H9 (cell line): ENCODE results near the gene TMEM244. TPM values are rescaled to one million over a fixed set of nuclear protein-coding genes. Genes with fewer than 3 reads are reported as not detected.

ENCODE experiments used
- DNase-seq: peaks from one replicate; pipeline ENCODE4 v3.0.0-alpha.2; 2017
- H2AFZ ChIP-seq: one replicate; pipeline ENCODE4 v1.6.1; 2013; ENCODE audit warnings: mild to moderate bottlenecking, low read length, control low read depth, moderate library complexity
- H2AK5ac ChIP-seq: 2 replicates; pipeline ENCODE4 v1.6.1; 2013; ENCODE audit warnings: low read length, control low read depth, mixed read lengths; ENCODE audit not compliant: insufficient read length
- H2BK120ac ChIP-seq: one replicate; pipeline ENCODE4 v1.6.1; 2013; ENCODE audit warnings: low read depth, mild to moderate bottlenecking, low read length, control low read depth, inconsistent platforms; ENCODE audit not compliant: poor library complexity, severe bottlenecking
- H2BK12ac ChIP-seq: 2 replicates; pipeline ENCODE4 v1.6.1; 2013; ENCODE audit warnings: low read length, control low read depth, mixed read lengths, low read depth; ENCODE audit not compliant: insufficient read length
- H2BK15ac ChIP-seq: 2 replicates; pipeline ENCODE4 v1.6.1; 2013; ENCODE audit warnings: low read depth, low read length, control low read depth
- H2BK20ac ChIP-seq: one replicate; pipeline ENCODE4 v1.6.1; 2013; ENCODE audit warnings: low read depth, mild to moderate bottlenecking, low read length, control low read depth, inconsistent platforms; ENCODE audit not compliant: poor library complexity, severe bottlenecking
- H2BK5ac ChIP-seq: 2 replicates; pipeline ENCODE4 v1.6.1; 2013; ENCODE audit warnings: low read length, control low read depth, mixed read lengths; ENCODE audit not compliant: insufficient read length
- H3K14ac ChIP-seq: 2 replicates; pipeline ENCODE4 v1.6.1; 2013; ENCODE audit warnings: low read length, control low read depth; ENCODE audit not compliant: insufficient read depth
- H3K18ac ChIP-seq: 2 replicates; pipeline ENCODE4 v1.6.1; 2013; ENCODE audit warnings: low read depth, mild to moderate bottlenecking, mixed read lengths, low read length, control low read depth; ENCODE audit not compliant: insufficient read length
- H3K23ac ChIP-seq: 2 replicates; pipeline ENCODE4 v1.6.1; 2013; ENCODE audit warnings: low read length, control low read depth, mixed read lengths, low read depth; ENCODE audit not compliant: insufficient read length
- H3K23me2 ChIP-seq: 2 replicates; pipeline ENCODE4 v1.6.1; 2013; ENCODE audit warnings: low read depth, mild to moderate bottlenecking, mixed read lengths, low read length, control low read depth; ENCODE audit not compliant: insufficient read length, poor library complexity, severe bottlenecking
- H3K27ac ChIP-seq: 2 replicates; pipeline ENCODE4 v1.5.1; 2013; ENCODE audit warnings: low read length, control low read depth, mixed read lengths, low read depth; ENCODE audit not compliant: insufficient read length
- H3K27me3 ChIP-seq: 2 replicates; pipeline ENCODE4 v1.6.1; 2013; ENCODE audit warnings: low read length, control low read depth, inconsistent platforms; ENCODE audit not compliant: insufficient read depth
- H3K4ac ChIP-seq: 2 replicates; pipeline ENCODE4 v1.6.1; 2013; ENCODE audit warnings: low read depth, mild to moderate bottlenecking, control low read depth, inconsistent platforms, low read length, moderate library complexity
- H3K4me1 ChIP-seq: 2 replicates; pipeline ENCODE4 v1.6.1; 2013; ENCODE audit warnings: low read length, control low read depth, inconsistent platforms; ENCODE audit not compliant: insufficient read depth
- H3K4me2 ChIP-seq: 2 replicates; pipeline ENCODE4 v1.6.1; 2013; ENCODE audit warnings: low read length, control low read depth, mixed read lengths; ENCODE audit not compliant: insufficient read length, insufficient read depth
- H3K56ac ChIP-seq: 2 replicates; pipeline ENCODE4 v1.6.1; 2013; ENCODE audit warnings: low read depth, mild to moderate bottlenecking, mixed read lengths, low read length, control low read depth; ENCODE audit not compliant: insufficient read length
- H3K79me1 ChIP-seq: 2 replicates; pipeline ENCODE4 v1.6.1; 2013; ENCODE audit warnings: low read depth, mild to moderate bottlenecking, moderate library complexity, low read length, control low read depth, inconsistent platforms; ENCODE audit not compliant: insufficient read depth, poor library complexity, severe bottlenecking
- H3K79me2 ChIP-seq: 2 replicates; pipeline ENCODE4 v1.6.1; 2013; ENCODE audit warnings: low read length, control low read depth, inconsistent platforms; ENCODE audit not compliant: insufficient read depth
- H3K9ac ChIP-seq: 2 replicates; pipeline ENCODE4 v1.6.1; 2013; ENCODE audit warnings: low read length, control low read depth, mixed read lengths; ENCODE audit not compliant: insufficient read length; ENCODE audit errors: extremely low read depth
- H3K9me3 ChIP-seq: one replicate; pipeline ENCODE4 v1.6.1; 2013; ENCODE audit warnings: low read depth, low read length, inconsistent platforms; ENCODE audit not compliant: control insufficient read depth
- H3T11ph ChIP-seq: one replicate; pipeline ENCODE4 v1.6.1; 2013; ENCODE audit warnings: mild to moderate bottlenecking, low read length, control low read depth, inconsistent platforms
- H4K20me1 ChIP-seq: one replicate; pipeline ENCODE4 v1.6.1; 2013; ENCODE audit not compliant: control insufficient read depth, insufficient read length, insufficient read depth
- H4K5ac ChIP-seq: 2 replicates; pipeline ENCODE4 v1.6.1; 2013; ENCODE audit warnings: low read depth, mild to moderate bottlenecking, mixed read lengths, low read length, control low read depth; ENCODE audit not compliant: insufficient read length
- H4K8ac ChIP-seq: replicated peaks from 2 replicates; pipeline ENCODE4 v1.6.1; 2013; ENCODE audit warnings: low read length, control low read depth, mixed read lengths, low read depth; ENCODE audit not compliant: insufficient read length
- H4K91ac ChIP-seq: 2 replicates; pipeline ENCODE4 v1.6.1; 2013; ENCODE audit warnings: low read depth, mild to moderate bottlenecking, moderate library complexity, mixed read lengths, low read length, control low read depth; ENCODE audit not compliant: insufficient read length
- H3K27ac Mint-ChIP-seq, 3 experiments: 2 replicates in 2 of 3; 3 replicates in 1 of 3; pipeline ENCODE4 v1.8.0; 2020 to 2021; ENCODE audit warnings: mixed read lengths in 3 of 3, mild to moderate bottlenecking in 1 of 3, moderate library complexity in 1 of 3
- H3K27me3 Mint-ChIP-seq: 2 replicates; pipeline ENCODE4 v1.8.0; 2021; ENCODE audit warnings: low read depth, mild to moderate bottlenecking, moderate library complexity, mixed read lengths
- H3K36me3 Mint-ChIP-seq, 3 experiments: 2 replicates in 2 of 3; 3 replicates in 1 of 3; pipeline ENCODE4 v1.8.0; 2020 to 2021; ENCODE audit warnings: low read depth in 3 of 3, mixed read lengths in 3 of 3; ENCODE audit not compliant: insufficient read depth in 1 of 3
- H3K4me1 Mint-ChIP-seq, 2 experiments: 2 replicates each; pipeline ENCODE4 v1.8.0; 2020; ENCODE audit warnings: mixed read lengths in 2 of 2
- H3K4me3 Mint-ChIP-seq, 2 experiments: 2 replicates in 1 of 2; 3 replicates in 1 of 2; pipeline ENCODE4 v1.8.0; 2020 to 2021; ENCODE audit warnings: mild to moderate bottlenecking in 2 of 2, mixed read lengths in 2 of 2, moderate library complexity in 1 of 2
- H3K9me3 Mint-ChIP-seq, 2 experiments: 2 replicates in 1 of 2; 3 replicates in 1 of 2; pipeline ENCODE4 v1.8.0; 2020; ENCODE audit warnings: mild to moderate bottlenecking in 2 of 2, mixed read lengths in 2 of 2, moderate library complexity in 1 of 2
- CTCF ChIP-seq: fragments of 200-600 bp; sonication (generic); conservative IDR thresholded peaks from 3 replicates; pipeline ENCODE4 v1.8.0; 2021; ENCODE audit warnings: antibody characterized with exemption, mild to moderate bottlenecking
- WGBS: extraction: QIAGEN DNeasy Blood & Tissue Kit; methylation state at CpG from one replicate; pipeline ENCODE4 v1.1.7; 2013; ENCODE audit warnings: missing lambda C conversion rate, low lambda C conversion rate, mixed read lengths; ENCODE audit not compliant: insufficient read length; ENCODE audit errors: extremely low coverage; 5-methylcytosine and 5-hydroxymethylcytosine counted together
- total RNA-seq: library from RNA; stranded (reverse); gene quantifications from 2 replicates; pipeline ENCODE4 v1.2.1, GENCODE V29; 2021

The TMEM244 gene
- total RNA-seq, 1 experiment from 2014 or later: not detected

GRCh38 chr6:129817332-129817731 lies 43.8 kb downstream of the TMEM244 start:
- Histone ChIP-seq H2BK12ac (no peak overlapping the region), H2BK20ac (no peak overlapping the region), H3K4me1 (no peaks in the 10 kb centered on the region), H3K79me2 (no peaks in the 10 kb centered on the region), H3K23ac (no peak overlapping the region), H3K56ac (no peak overlapping the region), H4K8ac (no peak overlapping the region), H2BK120ac (no peak overlapping the region), H3K18ac (no peak overlapping the region), H3K79me1 (no peaks in the 10 kb centered on the region), H3K9ac (no peak overlapping the region), H2BK5ac (no peak overlapping the region), H4K91ac (no peak overlapping the region), H3K27ac (no peak overlapping the region), H2AFZ (no peak overlapping the region), H4K5ac (no peak overlapping the region), H4K20me1 (no peaks in the 10 kb centered on the region), H2AK5ac (no peak overlapping the region), H3K23me2 (no peaks in the 10 kb centered on the region), H3K4ac (no peak overlapping the region), H3K9me3 (no peaks in the 10 kb centered on the region), H2BK15ac (no peak overlapping the region), H3T11ph (no peak overlapping the region), H3K4me2 (no peak overlapping the region), H3K27me3 (no peaks in the 10 kb centered on the region), H3K14ac (no peak overlapping the region)
- Mint-ChIP-seq H3K36me3 (no peaks in the 10 kb centered on the region), H3K9me3 (no peaks in the 10 kb centered on the region), H3K4me1 (no peaks in the 10 kb centered on the region), H3K4me3 (no peak overlapping the region), H3K27me3 (no peaks in the 10 kb centered on the region), H3K27ac (no peak overlapping the region; a peak in 1 of 7 replicates)
- no peak for TF ChIP-seq CTCF
- WGBS: no CpG with 5 or more reads among the region's 3 CpGs
- no peak for DNase-seq
